GM20431 (cell line): Measurements from ENCODE around the gene SHISA9.

Experiments
- in situ Hi-C: fragments of 300-500 bp; cut with MseI, MboI; formaldehyde crosslinking; loops from one replicate; pipeline ENCODE4 v1.15.0; 2020; ENCODE audit warnings: low sequenced_read_pairs; ENCODE audit not compliant: unreplicated experiment

Gene SHISA9

GRCh38 chr16:13055480-13055879 is 154.1 kb downstream of the SHISA9 start:
- in situ Hi-C loops: no loop called here

GRCh38 chr16:13056607-13057006 is 155.2 kb downstream of the SHISA9 start:
- in situ Hi-C loops: no loop called here

- in situ Hi-C loops: no loop called here
These were observed 159.5 kb downstream of the SHISA9 start for GRCh38 chr16:13060932-13061331.

GRCh38 chr16:13061691-13062090 is 160.3 kb downstream of the SHISA9 start:
- in situ Hi-C loops: no loop called here

- in situ Hi-C loops: no loop called here
These were observed 160.8 kb downstream of the SHISA9 start for GRCh38 chr16:13062219-13062618.

- in situ Hi-C loops: no loop called here
These were observed 162.1 kb downstream of the SHISA9 start for GRCh38 chr16:13063457-13063856.

- in situ Hi-C loops: no loop called here
These were observed 163.4 kb downstream of the SHISA9 start for GRCh38 chr16:13064821-13065220.

- in situ Hi-C loops: no loop called here
These were observed 166.2 kb downstream of the SHISA9 start for GRCh38 chr16:13067648-13068047.

GRCh38 chr16:13068912-13069583 is 167.7 kb downstream of the SHISA9 start:
- in situ Hi-C loops: no loop called here

GRCh38 chr16:13070268-13070667 is 168.9 kb downstream of the SHISA9 start:
- in situ Hi-C loops: no loop called here

- in situ Hi-C loops: no loop called here
These were observed 175.5 kb downstream of the SHISA9 start for GRCh38 chr16:13076878-13077277.

GRCh38 chr16:13077816-13078215 is 176.4 kb downstream of the SHISA9 start:
- in situ Hi-C loops: no loop called here

- in situ Hi-C loops: no loop called here
These were observed 179.1 kb downstream of the SHISA9 start for GRCh38 chr16:13080531-13080930.

GRCh38 chr16:13081825-13082331 is 180.5 kb downstream of the SHISA9 start:
- in situ Hi-C loops: no loop called here

- in situ Hi-C loops: no loop called here
These were observed 182.3 kb downstream of the SHISA9 start for GRCh38 chr16:13083681-13084080.

GRCh38 chr16:13084331-13084730 is 182.9 kb downstream of the SHISA9 start:
- in situ Hi-C loops: no loop called here

GRCh38 chr16:13093661-13094060 is 192.3 kb downstream of the SHISA9 start:
- in situ Hi-C loops: no loop called here

- in situ Hi-C loops: no loop called here
These were observed 193.7 kb downstream of the SHISA9 start for GRCh38 chr16:13095061-13095460.

GRCh38 chr16:13098536-13098935 is 197.1 kb downstream of the SHISA9 start:
- in situ Hi-C loops: no loop called here

- in situ Hi-C loops: no loop called here
These were observed 198.4 kb downstream of the SHISA9 start for GRCh38 chr16:13099822-13100221.

GRCh38 chr16:13100970-13101369 is 199.6 kb downstream of the SHISA9 start:
- in situ Hi-C loops: no loop called here

GRCh38 chr16:13101828-13102227 is 200.4 kb downstream of the SHISA9 start:
- in situ Hi-C loops: no loop called here
